Glomerular visceral epithelial cell (primary cell): ENCODE results near the gene CCDC188.
"Not testable (repeated sequence)": the region's sequence is repeated elsewhere in the genome, so short reads cannot be mapped to it uniquely, and the experiment has no call there.

Source experiments
- DNase-seq: peaks from one replicate; pipeline ENCODE4 v3.0.0-alpha.2; 2016; ENCODE audit errors: extremely low spot score

The CCDC188 gene

GRCh38 chr22:20170170-20170569, 19.3 kb upstream of the CCDC188 start:
- DNase-seq = no peak

GRCh38 chr22:20169253-20169822, 18.5 kb upstream of the CCDC188 start:
- no peak for DNase-seq

- DNase-seq = no peak
Observed at GRCh38 chr22:20167643-20168322, 16.9 kb upstream of the CCDC188 start.

GRCh38 chr22:20166703-20167102, 15.8 kb upstream of the CCDC188 start:
- no peak for DNase-seq

- no peak for DNase-seq
Observed at GRCh38 chr22:20165913-20166312, 15.1 kb upstream of the CCDC188 start.

- DNase-seq = no peak
Observed at GRCh38 chr22:20165421-20165820, 14.6 kb upstream of the CCDC188 start.

GRCh38 chr22:20164863-20165262, 14.0 kb upstream of the CCDC188 start:
- no peak for DNase-seq

GRCh38 chr22:20160041-20160440, 9.2 kb upstream of the CCDC188 start:
- DNase-seq = no peak

- not testable (repeated sequence) for DNase-seq
Observed at GRCh38 chr22:20159531-20159930, 8.7 kb upstream of the CCDC188 start.

- DNase-seq = no peak
Observed at GRCh38 chr22:20159076-20159475, 8.2 kb upstream of the CCDC188 start.

- DNase-seq = no peak
Observed at GRCh38 chr22:20158391-20159036, 7.7 kb upstream of the CCDC188 start.

- no peak for DNase-seq
Observed at GRCh38 chr22:20157430-20158183, 6.8 kb upstream of the CCDC188 start.

- DNase-seq = peak; percentile 74
Observed at GRCh38 chr22:20156611-20157429, 6.0 kb upstream of the CCDC188 start.

GRCh38 chr22:20156042-20156389, 5.2 kb upstream of the CCDC188 start:
- DNase-seq = no peak

- peak; percentile 13 for DNase-seq
Observed at GRCh38 chr22:20155330-20156041, 4.6 kb upstream of the CCDC188 start.

GRCh38 chr22:20154602-20155187, 3.8 kb upstream of the CCDC188 start:
- DNase-seq = no peak

GRCh38 chr22:20153945-20154344, 3.1 kb upstream of the CCDC188 start:
- no peak for DNase-seq

GRCh38 chr22:20152464-20152890, 1.6 kb upstream of the CCDC188 start:
- no peak for DNase-seq

- no peak for DNase-seq
Observed at GRCh38 chr22:20151276-20151588, 377 bp upstream of the CCDC188 start.

- DNase-seq = no peak
Observed at GRCh38 chr22:20149257-20150250, 1.3 kb downstream of the CCDC188 start.
